NCI-H226 (cell line): ENCODE results near the gene ARL14EP.

Experiments used
- DNase-seq: peaks from one replicate; pipeline ENCODE4 v3.0.0-alpha.2; 2015

Gene ARL14EP

DNA sequence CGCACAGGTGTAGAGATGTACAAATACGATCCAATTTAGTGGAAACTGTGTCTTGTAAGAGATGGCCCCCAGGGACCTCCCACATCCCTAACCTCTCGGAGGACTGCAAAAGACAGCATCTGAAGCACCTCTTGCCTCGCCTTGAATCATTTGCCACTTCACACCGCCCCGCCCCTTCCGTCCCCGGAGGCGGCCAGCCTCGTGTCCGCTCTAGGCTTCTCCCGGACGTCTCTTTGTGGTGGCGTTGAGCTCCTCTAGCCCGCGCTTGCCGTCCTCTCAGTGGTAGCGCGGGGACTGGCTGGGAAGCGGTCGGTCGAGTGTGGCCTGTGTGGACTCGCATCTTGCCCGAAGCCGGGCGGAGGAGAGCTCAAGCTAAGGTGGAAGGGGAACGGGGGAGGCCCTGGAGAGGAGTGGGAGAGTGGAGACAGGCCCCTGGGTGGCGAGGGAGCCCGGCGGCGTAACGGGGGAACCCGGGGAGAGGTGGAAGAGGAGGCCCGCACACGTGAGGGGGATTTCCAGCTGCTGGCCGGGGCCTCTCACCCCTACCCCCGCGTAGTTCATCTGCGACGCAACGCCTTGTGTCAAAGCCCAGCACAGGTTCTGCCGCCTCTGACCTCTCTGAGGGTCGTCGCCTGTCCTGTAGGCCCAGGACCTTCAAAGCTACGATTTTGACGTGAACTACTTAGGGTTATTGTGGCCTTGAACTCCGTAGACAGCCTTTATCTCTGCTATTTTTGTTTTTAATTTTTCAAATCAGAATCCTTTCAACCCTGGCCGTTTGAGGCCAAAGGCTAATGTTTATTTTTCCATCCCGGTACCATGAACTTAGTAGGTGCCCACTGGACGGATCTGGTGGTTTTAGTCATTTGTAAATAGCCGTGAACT is at the start of gene ARL14EP:
TSS of gene ARL14EP (plus strand) at position 279 of the 885 bp plus-strand sequence. CDS start 7,845 bp downstream, outside the sequence.
- peak; percentile 92 for DNase-seq

- no peak for DNase-seq
These were observed 45.7 kb upstream of the ARL14EP start for GRCh38 chr11:30277176-30277575.

DNA sequence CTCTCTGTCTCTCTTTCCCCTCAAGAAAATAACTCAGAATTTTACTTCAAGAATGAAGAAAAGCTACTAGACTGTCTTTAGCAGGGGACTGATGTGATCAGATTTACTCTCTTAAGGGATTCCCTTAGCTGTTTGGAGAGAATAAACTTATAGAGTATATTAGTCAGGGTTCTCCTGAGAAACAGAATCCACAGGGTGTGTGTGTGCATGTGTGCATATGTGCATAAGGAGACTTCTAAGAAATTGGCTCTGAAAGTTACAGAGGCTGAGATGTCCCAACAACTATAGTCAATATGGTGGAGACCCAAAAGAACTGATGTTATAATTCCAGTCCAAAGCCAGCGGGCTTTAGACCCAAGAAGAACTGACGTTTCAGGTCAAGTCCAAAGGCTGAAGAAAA is 43.1 kb upstream of the ARL14EP start:
- no peak for DNase-seq

DNA sequence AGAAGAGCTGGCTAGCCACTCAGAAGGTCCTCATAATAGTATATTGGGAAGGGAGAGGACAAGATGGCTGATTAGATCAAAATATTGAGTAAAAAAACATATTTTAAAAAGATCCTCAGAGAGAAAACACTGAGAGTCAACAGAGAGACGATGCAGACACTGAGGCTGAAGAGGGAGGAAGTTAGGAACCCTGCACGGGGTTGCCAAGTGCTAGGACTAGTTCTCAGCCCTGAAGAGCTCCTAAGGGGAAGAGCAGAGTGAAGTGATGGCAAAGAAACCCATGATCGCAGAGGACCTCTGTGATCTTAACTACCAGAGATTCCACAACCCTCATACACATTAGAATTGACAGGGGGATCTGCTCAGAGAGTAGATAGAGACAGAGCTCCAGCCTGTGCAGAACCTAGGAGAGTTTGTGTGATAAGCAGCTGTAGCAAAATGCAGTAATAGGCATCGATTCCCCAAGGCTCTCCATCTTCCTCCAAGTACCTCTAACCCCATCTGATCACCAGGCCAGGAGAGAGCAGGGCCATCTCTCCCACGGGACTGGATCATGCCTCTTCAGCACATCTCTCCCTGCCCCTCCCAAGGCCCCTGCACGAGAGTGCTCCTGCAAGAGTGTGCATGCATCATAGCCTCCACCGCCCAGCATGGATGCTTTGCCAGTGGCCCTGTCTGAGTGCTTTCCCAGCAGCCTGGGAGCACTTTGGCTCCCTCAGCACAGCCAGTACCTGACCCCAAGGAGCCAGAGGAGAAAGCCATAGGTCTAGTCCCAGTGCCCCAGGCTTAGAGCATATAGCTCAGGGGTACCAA is 41.2 kb upstream of the ARL14EP start:
- no peak for DNase-seq

DNA sequence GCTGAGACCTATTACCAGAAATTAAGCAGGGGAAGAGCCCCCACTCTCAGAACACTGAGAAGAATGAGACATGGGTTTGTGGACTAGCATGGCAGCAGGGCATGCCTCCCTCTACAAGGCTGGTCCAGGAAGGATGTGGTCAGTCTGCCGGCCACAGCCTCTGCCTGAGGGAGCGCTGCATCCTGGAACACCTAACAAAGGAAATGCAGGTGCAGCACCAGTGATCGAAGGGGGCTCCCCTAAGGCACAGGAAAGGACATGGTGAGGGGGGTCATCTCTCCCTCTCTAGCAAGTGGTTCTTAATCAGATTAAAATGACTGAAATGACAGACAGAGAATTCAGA is 40.6 kb upstream of the ARL14EP start:
- DNase-seq, result no peak

DNA sequence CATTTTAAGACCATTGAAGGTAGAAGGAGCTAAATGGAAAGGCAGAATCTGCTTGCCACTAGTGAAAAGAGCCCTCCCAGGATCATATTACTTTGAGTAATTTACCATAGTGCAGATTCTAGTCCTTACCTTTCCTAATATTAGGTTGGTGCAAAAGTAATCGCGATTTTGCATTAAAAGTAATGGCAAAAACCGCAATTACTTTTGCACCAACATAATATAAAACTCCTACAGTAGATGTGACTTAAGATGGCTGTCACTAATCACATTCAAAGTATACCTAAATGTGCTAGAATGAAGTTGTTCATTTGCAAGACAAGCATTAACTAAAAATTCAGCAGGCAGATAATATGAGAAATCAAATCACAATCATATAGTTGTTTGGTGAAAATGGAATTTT is 38.1 kb upstream of the ARL14EP start:
- DNase-seq, result no peak

GRCh38 chr11:30285416-30286121 is 37.3 kb upstream of the ARL14EP start:
- DNase-seq, result no peak

DNA sequence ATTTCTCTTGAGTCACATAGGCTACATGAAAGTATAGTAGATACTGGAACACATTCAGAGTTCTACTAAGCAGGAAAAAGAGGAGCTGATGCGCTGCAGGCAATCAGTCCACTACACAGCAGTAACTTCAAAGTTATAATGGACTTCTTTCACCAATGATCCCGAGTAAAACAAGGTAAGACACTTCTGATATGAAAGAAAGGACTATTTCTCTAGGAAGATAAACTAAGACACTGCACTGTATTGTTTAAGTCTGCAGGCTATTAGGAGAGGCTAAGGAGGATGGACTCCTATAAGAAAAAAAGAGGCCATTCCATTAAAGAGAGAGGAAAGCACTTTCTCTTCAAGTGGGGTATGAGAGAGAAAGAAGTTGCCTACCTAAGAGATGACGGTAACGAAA is 31.6 kb upstream of the ARL14EP start:
- no peak for DNase-seq

DNA sequence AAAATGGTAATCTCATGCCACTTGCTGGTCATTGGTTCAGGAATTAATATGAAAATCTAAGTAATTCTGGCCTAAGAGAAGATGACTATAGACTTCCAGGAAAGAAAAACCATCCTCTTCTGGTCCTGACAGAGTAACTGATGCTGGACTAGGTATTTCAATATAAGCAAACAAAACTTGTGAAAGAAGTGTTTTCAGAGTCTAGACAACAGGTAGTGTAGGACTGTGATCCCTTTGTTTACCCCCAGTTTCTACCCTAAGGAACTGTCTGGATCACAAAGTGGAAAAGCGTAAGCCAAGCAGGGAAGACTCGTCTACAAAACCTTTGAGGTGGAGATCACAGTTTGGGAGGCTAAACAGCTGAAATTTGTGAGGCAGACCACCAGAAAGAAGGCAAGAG is 30.4 kb upstream of the ARL14EP start:
- no peak for DNase-seq

GRCh38 chr11:30295178-30295885 is 27.6 kb upstream of the ARL14EP start:
- DNase-seq, result no peak

DNA sequence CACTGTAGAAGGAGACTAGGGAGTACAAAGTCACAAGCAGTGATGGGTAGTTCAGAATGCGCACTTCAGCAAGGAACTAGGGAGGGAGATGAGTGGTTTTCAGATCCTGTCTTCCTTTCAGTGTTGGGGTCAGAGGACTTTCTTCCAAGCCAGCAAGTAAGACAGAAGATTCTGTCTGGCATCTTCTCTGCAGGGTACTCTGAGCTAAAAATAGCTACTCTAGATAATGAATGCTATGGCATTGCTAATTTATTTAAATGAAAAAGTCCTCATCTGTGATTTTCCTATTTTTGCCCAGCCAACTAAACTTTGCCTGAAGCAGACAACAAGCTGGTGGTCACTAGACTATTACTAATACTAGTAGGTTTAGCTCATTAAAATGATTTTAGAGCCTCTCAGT is 18.3 kb upstream of the ARL14EP start:
- DNase-seq, result no peak

GRCh38 chr11:30310623-30311022 is 12.3 kb upstream of the ARL14EP start:
- DNase-seq, result no peak

- no peak for DNase-seq
These were observed 11.7 kb upstream of the ARL14EP start for GRCh38 chr11:30311189-30311588.

GRCh38 chr11:30312243-30312642 is 10.7 kb upstream of the ARL14EP start:
- no peak for DNase-seq

DNA sequence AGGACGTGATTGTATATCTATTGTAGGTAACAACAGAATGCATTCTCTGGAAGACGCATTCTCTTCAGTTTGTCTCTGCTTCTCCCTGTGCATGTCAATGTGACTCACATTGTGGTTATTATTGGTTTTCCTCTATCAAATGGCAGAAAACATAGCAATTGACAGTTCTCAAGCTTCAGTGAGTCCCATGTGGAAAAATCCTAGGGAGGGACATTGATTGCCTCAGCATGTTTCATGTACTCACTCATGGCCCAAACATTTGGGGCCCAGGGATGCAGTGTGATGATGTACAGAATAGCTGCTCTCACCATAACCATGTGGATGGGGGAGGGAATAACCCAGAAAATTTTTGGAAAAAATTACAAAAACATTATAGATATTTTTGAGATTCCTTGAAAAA is 9.3 kb upstream of the ARL14EP start:
- no peak for DNase-seq

GRCh38 chr11:30314625-30315024 is 8.3 kb upstream of the ARL14EP start:
- no peak for DNase-seq

DNA sequence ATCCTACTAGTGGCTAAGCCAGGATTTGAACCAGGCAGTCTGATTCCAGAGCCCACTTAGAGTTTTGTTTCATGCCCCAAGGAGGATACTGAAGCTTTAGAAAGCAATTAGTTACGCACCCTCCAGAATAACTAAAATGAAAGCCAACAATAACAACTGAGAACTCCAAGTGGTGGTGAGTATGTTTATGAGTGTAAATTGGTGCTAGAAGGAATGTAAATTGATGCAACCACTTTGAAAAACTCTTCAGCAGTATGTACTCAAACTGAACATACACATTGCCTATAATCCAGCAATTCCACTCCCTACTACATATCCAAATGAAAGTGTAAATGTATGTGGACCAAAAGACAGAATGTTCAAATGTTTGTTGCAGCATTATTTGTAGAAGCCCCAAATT is 6.7 kb upstream of the ARL14EP start:
- DNase-seq, result no peak

DNA sequence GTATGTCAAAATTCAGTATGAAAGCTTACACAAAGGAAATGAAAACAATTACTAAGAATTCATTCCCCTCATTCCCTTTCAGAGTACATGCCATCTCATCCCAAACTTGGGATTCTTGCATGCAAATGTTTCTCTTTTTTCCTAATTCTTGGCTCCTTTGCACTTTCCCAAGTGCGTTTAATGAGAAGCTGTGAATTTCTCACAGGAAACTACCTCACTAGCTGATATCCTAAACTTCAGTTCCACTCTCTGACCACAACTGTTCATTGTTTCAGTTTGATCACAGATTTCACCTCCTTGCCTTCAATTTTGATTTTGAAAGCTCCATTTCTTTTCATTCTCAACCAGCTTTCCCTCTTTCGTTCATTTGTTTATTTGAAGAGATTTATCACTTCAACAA is 5.9 kb upstream of the ARL14EP start:
- DNase-seq, result no peak

DNA sequence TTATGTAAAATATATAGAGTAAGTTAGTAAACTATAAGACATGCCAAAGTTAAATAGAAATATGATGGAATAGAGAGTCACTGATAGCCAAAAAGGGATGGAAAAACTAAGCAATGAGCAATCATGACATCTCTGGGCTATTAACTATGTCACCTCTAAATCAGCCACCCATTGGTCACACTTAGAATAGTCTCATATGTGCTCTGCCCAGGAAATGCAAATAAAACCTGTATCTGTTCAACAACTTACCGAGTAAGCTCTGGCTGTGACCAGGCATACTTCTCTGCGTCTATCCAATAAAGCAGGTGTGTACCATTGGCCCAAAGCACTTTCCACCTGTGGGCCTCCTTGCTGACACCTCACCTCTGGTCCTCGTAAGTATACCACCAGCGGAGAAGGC is 1.6 kb upstream of the ARL14EP start:
- DNase-seq, result no peak

DNA sequence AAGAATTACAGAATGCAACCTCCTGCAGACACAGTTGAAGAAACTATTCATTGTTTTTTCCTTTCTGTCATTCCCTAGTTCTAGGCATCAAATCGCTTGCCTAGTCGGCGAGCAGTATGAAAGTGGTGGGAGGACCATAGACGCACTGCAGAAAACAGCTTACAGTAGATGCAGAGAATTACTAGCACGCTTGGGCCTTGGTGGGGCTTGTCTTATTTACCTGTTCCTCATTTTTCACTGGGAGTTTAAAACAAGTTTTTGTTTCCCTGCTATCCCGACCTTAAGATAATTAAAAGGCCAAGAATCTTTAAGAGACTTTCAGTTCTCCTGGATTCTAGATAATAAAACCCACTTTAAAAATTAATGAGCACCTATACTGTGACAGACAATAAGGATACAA is 713 bp upstream of the ARL14EP start:
- DNase-seq, result no peak

GRCh38 chr11:30326114-30326778 is 3.3 kb downstream of the ARL14EP start:
- no peak for DNase-seq

DNA sequence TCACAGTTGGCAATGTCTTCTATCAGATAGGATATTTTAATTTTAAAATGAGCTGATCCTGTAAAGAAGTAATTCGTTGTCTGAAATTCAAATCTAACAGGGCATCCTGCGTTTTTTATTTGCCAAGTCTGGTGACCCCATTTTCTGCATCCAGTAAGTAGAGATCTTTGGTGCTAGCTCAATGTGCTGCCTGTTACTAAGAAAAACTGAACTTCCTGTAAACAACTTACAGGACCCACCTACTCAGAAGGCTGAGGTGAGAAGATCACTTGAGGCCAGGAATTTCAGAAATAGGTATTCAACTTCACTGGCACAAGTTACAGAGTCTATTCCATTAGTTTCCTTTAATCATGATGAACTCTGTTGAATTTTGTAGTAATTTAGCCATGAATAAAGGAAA is 4.0 kb downstream of the ARL14EP start:
- DNase-seq, result no peak
